Loucy (cell line): ENCODE data around the gene SHC3.

Experiments used
- H2AFZ ChIP-seq: fragments of 200-600 bp; sonication (generic); 2 replicates; pipeline ENCODE4 v1.6.0; 2016; ENCODE audit warnings: antibody characterized with exemption, mild to moderate bottlenecking, low read length, moderate library complexity
- H3F3A ChIP-seq: fragments of 200-600 bp; 2 replicates; pipeline ENCODE4 v1.6.0; 2016; ENCODE audit warnings: antibody characterized with exemption, low read depth, mild to moderate bottlenecking
- H3K27me3 ChIP-seq: fragments of 200-600 bp; sonication (generic); 2 replicates; pipeline ENCODE4 v1.6.1; 2014; ENCODE audit warnings: low read length, mild to moderate bottlenecking; ENCODE audit not compliant: insufficient read depth, poor library complexity, severe bottlenecking
- H3K36me3 ChIP-seq: fragments of 200-600 bp; sonication (generic); 2 replicates; pipeline ENCODE4 v1.6.1; 2016; ENCODE audit warnings: low read length; ENCODE audit not compliant: insufficient read depth
- H3K4me1 ChIP-seq: fragments of 200-600 bp; sonication (generic); 2 replicates; pipeline ENCODE4 v1.5.1; 2014; ENCODE audit warnings: low read length, mild to moderate bottlenecking; ENCODE audit not compliant: insufficient read depth, poor library complexity, severe bottlenecking
- H3K4me2 ChIP-seq: fragments of 200-600 bp; sonication (generic); 2 replicates; pipeline ENCODE4 v1.6.0; 2014; ENCODE audit warnings: antibody characterized with exemption, low read length, low read depth, mild to moderate bottlenecking; ENCODE audit not compliant: poor library complexity, severe bottlenecking
- H3K4me3 ChIP-seq: fragments of 200-600 bp; sonication (generic); 2 replicates; pipeline ENCODE4 v1.5.1; 2014; ENCODE audit warnings: low read length, mild to moderate bottlenecking, mixed read lengths; ENCODE audit not compliant: poor library complexity, severe bottlenecking
- H3K79me2 ChIP-seq: fragments of 200-600 bp; sonication (generic); 2 replicates; pipeline ENCODE4 v1.6.1; 2014; ENCODE audit warnings: low read length; ENCODE audit not compliant: insufficient read depth
- H3K9ac ChIP-seq: fragments of 200-600 bp; sonication (generic); 2 replicates; pipeline ENCODE4 v1.6.0; 2014; ENCODE audit warnings: mild to moderate bottlenecking, low read depth, low read length, moderate library complexity; ENCODE audit not compliant: poor library complexity, severe bottlenecking
- H3K9me2 ChIP-seq: fragments of 200-600 bp; sonication (generic); replicated peaks from 2 replicates; pipeline ENCODE4 v1.6.1; 2016; ENCODE audit warnings: low read depth, low read length, mixed read lengths
- H3K9me3 ChIP-seq: fragments of 200-600 bp; sonication (generic); 2 replicates; pipeline ENCODE4 v1.6.1; 2014; ENCODE audit warnings: mild to moderate bottlenecking, antibody characterized with exemption, low read length, low read depth; ENCODE audit not compliant: insufficient read depth
- H4K20me1 ChIP-seq: fragments of 200-600 bp; sonication (generic); 2 replicates; pipeline ENCODE4 v1.6.0; 2014; ENCODE audit warnings: antibody characterized with exemption, low read length, mild to moderate bottlenecking; ENCODE audit not compliant: insufficient read depth, poor library complexity, severe bottlenecking
- CTCF ChIP-seq: fragments of 200-600 bp; sonication (generic); conservative IDR thresholded peaks from 2 replicates; pipeline ENCODE4 v1.5.1; 2014; ENCODE audit warnings: mild to moderate bottlenecking, antibody characterized with exemption, low read length
- EZH2phosphoT487 ChIP-seq: fragments of 200-600 bp; IDR thresholded peaks from 2 replicates; pipeline ENCODE4 v1.6.1; 2018; ENCODE audit warnings: antibody characterized with exemption, mild to moderate bottlenecking, moderate library complexity, borderline replicate concordance

SHC3 gene

GRCh38 chr9:89183146-89183545, 4.5 kb upstream of the SHC3 start:
- H3K9me2 ChIP-seq, result no peaks in the 10 kb centered on the region
- no peak overlapping the region for H3K4me3 ChIP-seq
- H3K4me2 ChIP-seq, result no peak overlapping the region
- no peak overlapping the region for H3K9ac ChIP-seq
- H3K4me1 ChIP-seq, result no peaks in the 10 kb centered on the region
- H3K9me3 ChIP-seq, result no peaks in the 10 kb centered on the region
- no peaks in the 10 kb centered on the region for H4K20me1 ChIP-seq
- H3F3A ChIP-seq, result no peaks in the 10 kb centered on the region
- H2AFZ ChIP-seq, result no peak overlapping the region
- H3K27me3 ChIP-seq, result no peaks in the 10 kb centered on the region
- H3K79me2 ChIP-seq, result no peaks in the 10 kb centered on the region
- TF ChIP-seq EZH2phosphoT487 (no peak), CTCF (no peak; the same call in 1 of the 2 replicates)
- H3K36me3 ChIP-seq, result no peaks in the 10 kb centered on the region

DNA sequence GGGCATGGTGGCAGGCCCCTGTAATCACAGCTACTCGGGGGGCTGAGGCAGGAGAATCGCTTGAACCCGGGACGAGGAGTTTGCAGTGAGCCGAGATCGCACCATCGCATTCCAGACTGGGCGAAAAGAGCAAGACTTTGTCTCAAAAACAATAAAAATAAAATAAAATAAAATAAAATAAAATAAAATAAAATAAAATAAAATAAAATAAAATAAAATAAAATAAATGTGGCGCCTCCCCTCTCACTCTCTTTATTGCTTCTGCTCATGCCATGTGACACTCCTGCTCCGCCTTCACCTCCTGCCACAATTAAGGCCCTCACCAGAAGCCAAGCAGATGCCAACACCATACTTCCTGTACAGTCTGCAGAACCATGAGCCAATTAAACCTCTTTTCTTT, 3.8 kb upstream of the SHC3 start:
- H3K4me1 ChIP-seq, result no peaks in the 10 kb centered on the region
- no peak overlapping the region for H3K9ac ChIP-seq
- TF ChIP-seq CTCF, result no peak
- TF ChIP-seq EZH2phosphoT487, result no peak

DNA sequence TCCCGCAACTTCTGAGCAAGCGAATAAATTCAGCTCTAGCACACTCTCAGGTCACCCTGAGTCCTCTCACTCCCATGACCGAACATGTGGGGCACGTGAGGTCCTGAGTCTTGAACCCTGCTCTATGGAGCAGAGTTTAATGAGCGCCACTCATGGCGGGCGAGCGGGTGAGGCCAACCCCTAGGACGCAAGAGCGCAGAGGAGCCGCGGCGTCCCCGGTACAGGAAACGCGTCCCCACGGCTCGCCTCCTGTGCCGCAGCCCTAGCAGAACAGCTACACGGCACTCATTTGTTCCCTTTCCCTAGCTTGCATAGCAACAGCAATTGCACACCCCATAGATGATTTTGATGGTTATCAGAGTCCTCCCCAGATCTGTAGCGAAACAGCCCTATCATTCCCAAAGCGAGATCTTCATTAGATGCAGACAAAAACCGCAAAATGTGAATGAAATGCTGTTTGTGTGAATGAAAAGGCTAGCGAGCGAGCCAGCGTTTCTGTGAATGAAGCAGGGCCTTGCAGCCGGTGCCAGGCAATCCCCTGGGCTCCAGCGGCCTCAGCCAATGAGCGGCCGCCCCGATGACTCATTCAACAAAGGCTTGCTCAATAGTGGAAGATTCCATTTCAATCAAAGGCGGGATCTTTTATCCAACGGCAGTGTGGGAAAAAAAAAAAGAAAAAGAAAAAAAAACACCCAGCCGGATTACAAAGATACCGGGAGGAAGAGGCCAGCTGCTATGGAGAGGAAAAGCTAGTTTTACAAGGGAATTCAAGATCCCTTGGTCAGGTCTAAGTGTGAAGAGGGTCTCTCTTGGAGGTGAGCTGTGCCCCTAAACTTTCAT, 1.5 kb upstream of the SHC3 start:
- Histone ChIP-seq H3K27me3 (no peaks in the 10 kb centered on the region), H3K36me3 (no peaks in the 10 kb centered on the region), H4K20me1 (no peaks in the 10 kb centered on the region), H3K79me2 (no peaks in the 10 kb centered on the region), H2AFZ (peak overlapping the region; percentile 76), H3K9me2 (no peaks in the 10 kb centered on the region), H3K9ac (peak overlapping the region; percentile 10), H3K9me3 (no peaks in the 10 kb centered on the region), H3K4me2 (peak overlapping the region; percentile 67), H3K4me3 (peak overlapping the region; percentile 63), H3K4me1 (no peaks in the 10 kb centered on the region), H3F3A (no peaks in the 10 kb centered on the region)
- TF ChIP-seq CTCF (no peak), EZH2phosphoT487 (no peak)

More for the DNA sequence above, 3.8 kb upstream of the SHC3 start:
- no peaks in the 10 kb centered on the region for H3F3A ChIP-seq
- H3K27me3 ChIP-seq, result no peaks in the 10 kb centered on the region
- no peaks in the 10 kb centered on the region for H3K9me2 ChIP-seq
- H3K9me3 ChIP-seq, result no peaks in the 10 kb centered on the region
- H2AFZ ChIP-seq, result no peak overlapping the region
- no peak overlapping the region for H3K4me3 ChIP-seq
- no peaks in the 10 kb centered on the region for H3K36me3 ChIP-seq
- no peaks in the 10 kb centered on the region for H3K79me2 ChIP-seq
- H4K20me1 ChIP-seq, result no peaks in the 10 kb centered on the region
- H3K4me2 ChIP-seq, result no peak overlapping the region
